Cardiac muscle cell (in vitro differentiated cells and primary cell): ENCODE results near the gene NPIPB2. TPM values are rescaled to one million over a fixed set of nuclear protein-coding genes. Genes with fewer than 3 reads are reported as not detected.

Experiments used
- DNase-seq, 2 donors: peaks; one replicate each; pipeline versions ENCODE4 v3.0.0 to v3.0.0-alpha.2; 2010 to 2017; ENCODE audit warnings: low read depth in 1 of 2, low spot score in 1 of 2
- H3K27ac ChIP-seq: fragments of 200-600 bp; sonication (generic); 2 replicates; pipeline ENCODE4 v1.5.1; 2016
- H3K27me3 ChIP-seq: fragments of 200-600 bp; sonication (generic); 2 replicates; pipeline ENCODE4 v1.6.0; 2016; ENCODE audit warnings: control low read depth
- H3K36me3 ChIP-seq: fragments of 200-600 bp; sonication (generic); 2 replicates; pipeline ENCODE4 v1.5.1; 2016; ENCODE audit warnings: control low read depth
- H3K4me1 ChIP-seq: fragments of 200-600 bp; sonication (generic); 2 replicates; pipeline ENCODE4 v1.8.1; 2017; ENCODE audit warnings: low read depth, mild to moderate bottlenecking, mixed run types
- H3K4me3 ChIP-seq: fragments of 200-600 bp; sonication (generic); 2 replicates; pipeline ENCODE4 v1.5.1; 2016; ENCODE audit warnings: mild to moderate bottlenecking
- H3K9me3 ChIP-seq: fragments of 200-600 bp; sonication (generic); 2 replicates; pipeline ENCODE4 v1.5.1; 2017; ENCODE audit warnings: low read depth, mild to moderate bottlenecking, control low read depth
- CTCF ChIP-seq: IDR thresholded peaks from 2 replicates; pipeline ENCODE4 v1.5.1; 2012; ENCODE audit warnings: low read depth, mild to moderate bottlenecking, low read length
- polyA plus RNA-seq: library from polyadenylated mRNA; unstranded; fragments of >200 nt; fragmentation: Nextera tagmentation; extraction: Ambion mirVana; gene quantifications from 2 replicates; pipeline ENCODE4 v1.2.1, GENCODE V29; 2016
- total RNA-seq: library from RNA; depleted of rRNA; stranded (reverse); fragments of >200 nt; gene quantifications from 2 replicates; pipeline ENCODE4 v1.2.3, GENCODE V29; 2016

Gene NPIPB2
- total and polyA plus RNA-seq, 2 experiments from 2014 or later = 4.8 to 13.0 TPM

GRCh38 chr16:11896486-11897176, 45.2 kb downstream of the NPIPB2 start:
- Histone ChIP-seq H3K27me3 (no peaks in the 10 kb centered on the region), H3K4me1 (no peaks in the 10 kb centered on the region), H3K9me3 (no peaks in the 10 kb centered on the region), H3K36me3 (peaks cover 29% of the 10 kb centered on the region), H3K4me3 (no peak overlapping the region), H3K27ac (peak overlapping the region; percentile 50)
- peak in 1 of 2 donors; percentile 51 for DNase-seq
- no peak for TF ChIP-seq CTCF

GRCh38 chr16:11893571-11893970, 48.3 kb downstream of the NPIPB2 start:
- H3K4me1 ChIP-seq = no peaks in the 10 kb centered on the region
- DNase-seq = no peak
- H3K27me3 ChIP-seq = no peaks in the 10 kb centered on the region
- TF ChIP-seq CTCF = no peak
- H3K36me3 ChIP-seq = peaks cover 46% of the 10 kb centered on the region
- H3K4me3 ChIP-seq = no peak overlapping the region
- no peaks in the 10 kb centered on the region for H3K9me3 ChIP-seq
- no peak overlapping the region for H3K27ac ChIP-seq

- no peak overlapping the region for H3K4me3 ChIP-seq
- H3K9me3 ChIP-seq = no peaks in the 10 kb centered on the region
- no peaks in the 10 kb centered on the region for H3K4me1 ChIP-seq
- no peaks in the 10 kb centered on the region for H3K27me3 ChIP-seq
- peaks cover 46% of the 10 kb centered on the region for H3K36me3 ChIP-seq
- no peak for TF ChIP-seq CTCF
- DNase-seq = no peak
- H3K27ac ChIP-seq = no peak overlapping the region
These were observed 49.1 kb downstream of the NPIPB2 start for GRCh38 chr16:11892761-11893160.

GRCh38 chr16:11890231-11890965, 51.4 kb downstream of the NPIPB2 start:
- no peak for DNase-seq
- no peak overlapping the region for H3K4me3 ChIP-seq
- H3K36me3 ChIP-seq = peaks cover 47% of the 10 kb centered on the region
- no peaks in the 10 kb centered on the region for H3K27me3 ChIP-seq
- TF ChIP-seq CTCF = no peak
- no peak overlapping the region for H3K27ac ChIP-seq
- no peaks in the 10 kb centered on the region for H3K9me3 ChIP-seq
- no peaks in the 10 kb centered on the region for H3K4me1 ChIP-seq

GRCh38 chr16:11886881-11887280, 55.0 kb downstream of the NPIPB2 start:
- Histone ChIP-seq H3K36me3 (peaks cover 52% of the 10 kb centered on the region), H3K9me3 (no peaks in the 10 kb centered on the region), H3K4me1 (no peaks in the 10 kb centered on the region), H3K27ac (no peak overlapping the region), H3K27me3 (no peaks in the 10 kb centered on the region), H3K4me3 (no peak overlapping the region)
- TF ChIP-seq CTCF = no peak
- DNase-seq = no peak
